ACHN (cell line): ENCODE data around the gene ANXA6.
A peak's percentile ranks its signal among the peaks of the same experiment; 100 is the strongest.

ENCODE experiments used
- DNase-seq: peaks from one replicate; pipeline ENCODE4 v3.0.0-alpha.2; 2015
- in situ Hi-C: cut with HindIII; loops from 2 replicates; pipeline ENCODE4 v1.10.0; 2017; ENCODE audit warnings: low sequenced_read_pairs, low pct_ligation_motif_present, low pct_unique_long_range_greater_than_20kb

Gene ANXA6

DNA sequence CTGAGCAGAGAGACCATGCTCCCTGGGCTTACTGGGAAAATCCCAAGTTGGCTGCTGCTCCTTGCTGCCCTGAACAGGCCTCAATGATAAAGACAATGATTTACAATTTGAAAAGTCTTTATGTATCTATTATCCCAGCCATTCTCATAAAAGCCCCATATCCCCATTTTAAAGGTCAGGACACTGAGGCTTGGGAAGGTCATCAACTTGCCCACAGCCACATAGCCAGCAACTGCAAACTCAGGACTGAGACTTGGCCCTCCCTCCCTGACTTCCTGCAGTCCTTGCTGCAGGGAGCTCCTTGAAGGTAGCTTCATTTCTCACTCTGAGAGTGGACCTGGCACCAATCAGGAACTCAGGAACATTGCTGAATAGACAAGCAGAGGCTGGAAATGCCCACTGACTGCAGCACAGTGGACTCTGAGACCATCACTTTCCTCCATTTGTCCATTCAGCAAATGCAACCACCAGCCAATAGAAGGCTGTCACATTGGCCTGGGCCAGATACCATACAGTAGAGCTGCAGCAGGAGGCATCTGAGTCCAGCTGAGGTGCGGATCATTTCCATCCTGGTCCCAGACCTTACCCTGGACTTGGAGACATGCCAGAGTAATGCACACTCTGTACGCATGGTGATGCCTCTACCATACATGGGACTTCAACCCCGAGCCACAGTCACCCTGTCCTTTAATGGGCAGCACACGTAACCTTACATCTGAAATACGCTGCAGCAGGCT, 95.0 kb downstream of the ANXA6 start:
- no peak for DNase-seq
- in situ Hi-C loops: no loop called here

DNA sequence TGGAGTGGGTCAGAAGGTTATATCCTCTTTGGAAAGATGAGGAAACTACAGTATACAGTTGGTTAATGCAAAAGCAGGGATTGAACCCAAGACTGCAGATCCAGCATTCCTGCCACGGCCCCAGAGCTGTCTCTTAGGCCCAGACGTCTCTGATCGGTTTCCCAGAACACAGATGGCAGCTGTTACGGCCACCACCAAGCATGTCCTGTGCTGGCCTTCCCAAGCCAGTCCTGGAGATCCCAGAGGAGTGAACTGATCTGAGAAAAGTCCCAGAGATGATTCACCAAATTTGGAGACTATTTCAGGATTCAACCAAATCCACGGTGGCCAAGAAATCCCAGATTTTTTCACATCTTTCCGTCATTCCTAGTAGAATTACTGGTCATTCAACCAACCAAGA, 96.8 kb downstream of the ANXA6 start:
- in situ Hi-C loops: no loop called here
- no peak for DNase-seq

DNA sequence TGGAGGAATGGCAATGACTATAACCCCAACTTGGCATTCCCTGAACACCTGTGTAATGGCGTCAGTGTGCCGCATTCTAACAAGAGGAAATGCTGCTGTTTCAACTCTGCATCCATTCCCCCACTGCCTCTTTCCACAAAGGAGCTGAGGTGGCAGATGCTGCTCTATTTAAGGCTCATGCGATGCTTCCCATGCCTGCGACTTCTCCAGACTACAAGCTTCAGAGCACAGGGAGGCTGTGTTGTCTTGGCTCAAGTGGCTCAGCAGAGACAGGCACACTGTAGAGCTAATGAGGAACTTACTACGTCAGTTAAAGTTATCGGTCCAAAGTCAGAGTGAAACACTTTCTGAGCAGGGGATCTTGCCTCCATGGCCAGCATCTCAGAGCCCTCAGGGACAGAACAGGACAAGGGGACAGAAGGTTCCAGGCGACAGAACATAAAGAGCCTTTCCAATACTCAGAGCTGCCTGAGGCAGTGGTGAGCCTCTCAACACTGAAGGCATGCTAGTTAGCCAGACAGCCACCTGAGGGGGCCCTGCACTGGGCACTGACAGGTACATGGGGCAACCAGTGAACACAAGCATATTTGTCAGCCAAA, 98.6 kb downstream of the ANXA6 start:
- in situ Hi-C loops: no loop called here
- DNase-seq: peak; percentile 76

DNA sequence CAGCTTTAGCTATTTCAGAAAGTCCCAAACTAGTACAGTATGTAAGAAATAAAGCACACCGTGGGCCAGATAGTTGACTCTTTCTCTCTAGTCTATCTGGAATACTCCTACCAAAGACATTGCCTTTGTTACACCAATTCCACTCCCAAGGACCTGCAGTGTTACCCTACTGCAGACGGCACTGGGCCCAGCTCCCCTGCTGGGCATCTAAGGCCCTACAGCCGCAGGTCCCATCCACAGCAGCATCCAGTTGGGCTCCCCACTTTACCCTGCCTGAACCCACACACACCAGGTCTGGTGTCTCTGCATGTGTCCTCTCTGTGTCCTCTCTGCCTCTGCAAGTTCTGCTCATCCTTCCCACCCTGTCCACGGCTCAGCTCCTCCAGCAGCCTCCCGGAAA, 99.3 kb downstream of the ANXA6 start:
- no peak for DNase-seq
- in situ Hi-C loops: no loop called here

DNA sequence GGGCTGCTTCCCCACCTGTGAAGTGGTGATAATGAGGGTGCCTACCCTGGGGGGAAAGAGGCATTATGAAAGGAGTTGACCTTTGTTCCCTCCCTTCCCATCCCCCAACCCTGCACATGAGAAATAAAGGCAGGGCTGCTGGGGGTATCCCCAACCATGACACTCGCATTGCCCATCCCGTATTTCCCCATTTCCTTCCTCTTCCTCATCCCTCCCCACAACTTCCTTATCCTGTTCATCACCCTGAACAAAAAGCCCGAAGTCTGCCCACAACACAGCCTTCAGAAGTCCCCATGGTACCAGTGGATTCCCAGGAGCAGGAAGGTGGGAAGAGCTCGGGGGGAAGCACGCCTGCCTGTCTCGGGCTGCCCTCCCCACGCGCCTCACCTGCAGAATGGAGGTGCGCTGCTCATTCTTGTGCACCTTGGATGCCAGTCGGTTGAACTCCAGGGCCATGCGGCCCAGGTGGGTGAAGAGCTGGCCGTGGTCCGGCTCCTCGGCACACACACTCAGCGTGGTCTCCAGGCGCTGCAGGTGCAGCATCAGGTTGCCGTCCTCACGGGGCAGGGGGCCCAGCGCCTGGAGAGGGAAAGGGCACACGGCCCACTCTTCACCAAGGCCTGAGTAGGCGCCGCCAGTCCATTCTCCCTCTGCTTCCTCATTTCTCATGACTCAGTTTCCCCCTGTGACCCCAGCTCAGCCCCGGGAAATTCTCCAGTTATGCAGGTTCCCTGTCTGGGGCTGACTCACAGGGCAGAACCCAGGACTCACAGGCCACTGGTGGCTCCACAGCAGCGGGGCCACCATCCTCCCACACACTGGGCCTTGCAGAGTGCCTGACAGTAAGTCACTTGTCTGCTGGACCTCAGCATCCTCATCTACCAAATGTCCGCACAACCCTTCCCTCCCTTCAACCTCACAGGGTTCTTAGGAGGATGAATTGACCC, 100.9 kb downstream of the ANXA6 start:
- no peak for DNase-seq
- in situ Hi-C loops: no loop called here

DNA sequence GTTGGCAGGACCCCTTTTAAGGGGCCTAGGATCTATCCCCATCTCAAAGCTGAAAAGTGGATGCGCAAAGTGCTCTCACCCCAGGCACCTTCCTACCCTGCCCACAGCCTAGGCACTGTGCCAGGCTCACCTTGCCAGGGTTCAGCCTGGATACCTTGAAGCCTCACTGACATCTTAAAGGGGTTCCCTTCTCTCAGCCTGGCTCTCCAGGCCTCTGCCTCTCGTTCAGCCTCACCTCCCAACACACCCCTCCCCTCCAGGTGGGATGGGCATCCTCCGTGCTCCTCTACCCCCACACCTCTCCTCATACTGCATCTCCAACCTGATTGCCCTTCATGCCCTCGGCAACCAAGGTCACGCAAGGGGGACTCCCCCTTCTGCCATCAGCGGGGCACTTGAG, 102.2 kb downstream of the ANXA6 start:
- no peak for DNase-seq

DNA sequence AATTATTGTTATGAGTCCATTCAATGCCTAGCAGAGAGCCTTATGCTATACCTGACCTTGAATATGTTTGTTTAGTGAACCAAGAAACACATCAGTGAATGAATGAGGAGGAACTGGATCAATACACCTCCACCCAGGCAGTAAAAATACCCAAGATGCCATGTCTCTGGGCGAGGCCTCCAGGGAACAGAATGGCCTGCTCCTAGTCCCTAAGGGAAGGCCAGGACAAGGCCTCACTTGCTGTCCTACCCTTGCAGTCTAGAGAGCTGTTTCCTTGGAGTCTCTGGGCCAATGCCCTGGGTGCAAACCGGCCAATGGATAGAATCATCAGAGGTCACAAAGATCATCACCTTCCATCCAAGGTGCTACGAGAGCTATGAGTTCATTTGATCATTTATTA, 102.9 kb downstream of the ANXA6 start:
- in situ Hi-C loops: no loop called here
- no peak for DNase-seq

More for the DNA sequence above, 102.2 kb downstream of the ANXA6 start:
- in situ Hi-C loops: no loop called here

DNA sequence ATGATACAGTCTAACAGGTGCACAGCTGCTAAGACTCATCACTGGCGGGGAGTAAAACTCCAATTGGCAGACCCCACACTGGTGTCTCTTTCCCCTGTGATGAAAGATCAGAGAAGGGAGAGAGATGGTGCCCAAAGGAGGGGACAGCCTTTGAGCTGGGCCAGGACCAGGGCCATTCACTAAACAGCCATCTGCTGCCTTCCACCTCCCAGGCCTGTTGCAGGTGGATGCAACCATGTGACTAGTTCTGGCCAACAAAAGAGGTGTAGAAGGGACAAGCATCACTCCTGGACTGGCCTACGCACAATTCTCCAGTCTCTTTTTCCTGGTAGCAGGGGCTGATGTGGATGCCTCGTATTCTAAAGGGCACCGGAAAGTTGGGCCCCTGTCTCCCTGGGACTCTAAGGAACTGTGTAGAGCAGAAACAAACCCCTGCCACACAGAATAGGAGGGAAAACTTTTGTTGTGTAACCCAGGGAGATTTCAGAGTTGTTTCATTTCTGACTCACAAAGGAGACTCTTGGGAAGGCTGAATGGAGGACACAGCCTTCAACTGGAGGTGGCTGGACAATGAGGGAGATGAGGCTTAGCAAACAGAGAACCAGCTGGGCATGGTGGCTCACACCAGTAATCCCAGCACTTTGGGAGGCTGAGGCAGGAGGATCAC, 103.7 kb downstream of the ANXA6 start:
- DNase-seq: no peak
- in situ Hi-C loops: no loop called here

DNA sequence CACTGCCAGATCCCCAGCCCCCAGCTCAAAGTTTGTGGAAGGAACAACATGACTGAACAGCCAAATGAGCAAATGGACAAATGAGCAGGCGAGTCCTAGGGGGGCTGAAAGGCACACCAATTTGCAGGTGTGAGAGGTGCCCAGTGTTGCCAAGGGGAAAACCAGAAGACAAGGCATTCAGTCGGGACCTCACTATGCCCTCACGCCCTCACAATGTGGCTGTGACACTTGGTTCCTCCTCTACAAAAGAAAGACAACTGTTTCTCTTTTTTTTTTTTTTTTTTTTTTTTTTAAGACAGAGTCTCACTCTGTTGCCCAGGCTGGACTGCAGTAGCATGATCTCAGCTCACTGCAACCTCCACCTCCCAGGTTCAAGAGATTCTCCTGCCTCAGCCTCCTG, 104.7 kb downstream of the ANXA6 start:
- in situ Hi-C loops: no loop called here
- DNase-seq: no peak

DNA sequence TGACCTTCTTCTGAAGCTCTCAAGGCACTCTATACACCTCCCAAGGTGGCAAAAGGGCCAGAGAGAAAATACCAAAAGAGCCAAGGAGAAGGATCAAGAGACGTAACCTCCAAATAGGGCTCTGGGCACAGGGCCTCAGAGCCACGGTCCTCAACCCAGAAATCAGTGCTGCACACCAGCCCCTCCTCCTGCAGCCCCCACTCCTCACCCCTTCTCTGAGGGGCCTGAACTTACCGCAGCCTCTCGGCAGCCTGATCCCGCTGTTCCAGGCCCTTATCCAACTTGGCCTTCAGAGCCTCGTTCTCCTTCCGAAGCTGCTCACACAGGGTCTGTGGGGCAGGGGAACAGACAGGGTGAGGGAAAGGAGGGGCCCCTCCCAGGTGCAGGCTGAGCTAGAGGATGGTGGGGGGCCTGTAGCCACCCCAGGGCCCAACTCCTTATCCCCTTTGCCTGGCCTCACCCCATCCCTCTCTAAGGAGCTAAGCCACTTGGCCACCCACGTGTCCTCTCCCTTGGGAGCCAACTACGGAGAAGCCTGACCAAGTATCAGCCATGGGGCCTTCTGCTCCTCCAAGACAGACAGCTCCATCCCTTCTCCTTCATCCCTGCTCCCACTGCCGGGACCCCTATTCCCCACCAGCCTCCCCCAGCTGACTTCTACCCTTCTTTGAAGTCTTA, 105.5 kb downstream of the ANXA6 start:
- DNase-seq: no peak
- in situ Hi-C loops: no loop called here

DNA sequence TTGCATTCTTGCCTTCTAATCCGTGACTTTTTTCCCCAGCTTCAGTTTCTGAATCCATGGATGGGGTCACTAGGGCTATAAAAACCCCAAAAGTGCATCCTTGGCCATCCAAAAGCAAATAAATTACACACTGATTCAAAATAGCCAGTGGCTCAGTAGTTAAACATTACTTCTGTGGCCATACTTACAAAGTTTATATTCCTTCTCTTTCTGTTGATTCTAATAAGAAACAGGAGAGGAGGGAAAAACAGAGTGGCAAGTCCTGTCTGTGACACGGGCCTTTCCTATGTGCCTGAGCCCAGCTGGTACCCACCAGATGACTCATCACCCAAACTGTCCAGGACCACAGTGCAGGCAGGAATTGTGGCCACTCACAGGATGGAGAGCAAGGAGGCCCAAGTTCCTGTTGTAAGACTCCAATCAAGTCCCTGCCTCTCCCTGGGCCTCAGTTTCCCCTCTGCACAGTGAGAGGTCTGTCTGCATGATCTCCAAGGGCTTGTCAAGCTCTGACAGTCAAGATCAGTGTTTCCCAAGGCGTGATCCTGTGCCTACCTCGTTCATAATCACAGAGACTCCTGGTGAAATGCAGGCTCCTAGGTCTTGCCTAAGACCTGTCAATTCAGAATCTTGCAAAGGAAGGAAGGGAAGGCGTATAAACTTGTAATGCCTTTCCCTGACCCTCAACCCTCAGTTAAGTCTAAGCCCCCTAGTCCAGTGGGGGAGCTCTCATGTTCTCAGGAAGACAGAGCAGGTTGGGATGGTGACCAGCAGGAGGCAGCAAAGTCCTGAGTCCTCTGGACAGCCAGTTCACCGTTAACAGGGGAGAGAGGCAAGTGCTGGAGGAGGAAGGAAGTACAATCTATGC, 106.3 kb downstream of the ANXA6 start:
- in situ Hi-C loops: no loop called here
- peak; percentile 79 for DNase-seq
